Measurements from ENCODE around the gene KLF16.
"Not testable (repeated sequence)": the region's sequence is repeated elsewhere in the genome, so short reads cannot be mapped to it uniquely, and the experiment has no call there.

KLF16 gene

GRCh38 chr19:1883784-1884183 lies 20.4 kb upstream of the KLF16 start:
- DNase-seq = no peak

DNA sequence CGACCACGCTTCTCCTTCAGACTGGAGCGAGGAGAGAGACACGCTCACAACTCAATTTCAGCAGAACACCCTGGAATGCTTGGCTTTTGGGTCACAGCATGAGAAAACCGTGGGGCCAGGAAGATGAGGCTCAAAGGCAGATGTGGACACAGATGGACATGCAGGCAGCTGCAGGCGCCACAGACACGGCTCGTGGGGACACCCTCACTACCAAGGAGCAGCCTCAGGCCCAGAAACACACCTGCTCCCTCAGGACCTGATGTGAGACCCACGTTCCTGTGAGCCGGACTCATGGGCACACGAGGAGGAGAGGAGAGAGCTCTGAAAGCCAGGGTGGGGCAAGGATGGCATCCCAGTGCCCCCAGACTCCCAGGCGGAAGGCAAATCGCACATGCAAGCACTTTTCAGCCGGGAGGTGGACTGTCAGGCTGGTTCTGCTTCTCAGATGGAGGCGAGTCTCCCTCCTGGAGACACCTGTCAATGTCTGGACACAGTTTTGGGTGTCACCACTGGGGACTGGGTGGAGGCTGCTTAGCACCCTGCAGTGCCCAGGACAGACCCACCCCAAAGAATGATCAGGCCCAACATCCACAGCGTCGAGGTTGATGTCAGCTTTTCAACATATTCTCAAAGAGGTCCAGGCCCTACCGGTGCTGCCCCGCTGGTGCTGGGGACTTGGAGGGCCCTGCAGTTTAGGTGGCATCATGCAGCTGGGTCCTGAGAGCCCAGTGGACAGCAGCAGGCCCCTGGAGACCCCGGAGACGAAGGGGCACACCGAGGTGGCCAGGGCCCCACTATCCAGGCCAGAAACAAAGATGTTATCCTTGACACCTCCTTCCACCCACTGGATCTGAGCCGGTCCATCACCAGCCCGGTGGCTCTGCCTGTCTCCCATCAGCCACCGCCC lies 19.7 kb upstream of the KLF16 start:
- no peak for DNase-seq

DNA sequence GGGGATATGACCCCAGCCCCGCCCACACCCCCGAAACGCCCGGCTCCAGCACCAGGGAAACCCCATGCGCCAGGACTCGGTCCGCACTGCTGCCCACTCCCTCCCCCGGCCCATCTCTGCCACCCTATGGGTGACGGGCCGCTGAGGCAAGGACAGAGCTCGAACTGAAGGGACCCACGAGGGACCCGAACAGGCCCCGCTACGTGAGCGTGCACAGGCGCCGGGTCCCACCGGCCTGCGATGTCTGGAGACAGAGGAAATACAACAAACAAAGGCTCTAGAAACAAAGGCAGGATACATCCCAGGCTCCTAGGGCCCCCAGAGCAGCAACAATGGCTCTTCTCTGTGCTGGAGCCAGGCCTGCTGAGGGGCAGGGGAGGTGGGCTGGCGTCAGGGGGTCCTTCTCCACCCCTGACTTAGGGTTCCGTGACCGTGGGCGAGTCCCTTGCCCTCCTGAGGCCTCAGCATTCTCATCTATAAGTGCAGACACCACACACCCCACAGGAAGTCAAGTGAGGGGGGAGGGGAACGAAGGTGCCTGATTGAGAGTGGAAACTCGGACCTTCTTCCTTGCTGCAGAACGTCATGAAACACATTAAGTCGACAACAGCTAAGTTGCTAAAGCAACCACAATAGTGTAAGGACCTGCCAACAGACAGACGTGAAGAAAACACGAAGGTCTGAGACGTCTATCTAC lies 18.9 kb upstream of the KLF16 start:
- DNase-seq = no peak

DNA sequence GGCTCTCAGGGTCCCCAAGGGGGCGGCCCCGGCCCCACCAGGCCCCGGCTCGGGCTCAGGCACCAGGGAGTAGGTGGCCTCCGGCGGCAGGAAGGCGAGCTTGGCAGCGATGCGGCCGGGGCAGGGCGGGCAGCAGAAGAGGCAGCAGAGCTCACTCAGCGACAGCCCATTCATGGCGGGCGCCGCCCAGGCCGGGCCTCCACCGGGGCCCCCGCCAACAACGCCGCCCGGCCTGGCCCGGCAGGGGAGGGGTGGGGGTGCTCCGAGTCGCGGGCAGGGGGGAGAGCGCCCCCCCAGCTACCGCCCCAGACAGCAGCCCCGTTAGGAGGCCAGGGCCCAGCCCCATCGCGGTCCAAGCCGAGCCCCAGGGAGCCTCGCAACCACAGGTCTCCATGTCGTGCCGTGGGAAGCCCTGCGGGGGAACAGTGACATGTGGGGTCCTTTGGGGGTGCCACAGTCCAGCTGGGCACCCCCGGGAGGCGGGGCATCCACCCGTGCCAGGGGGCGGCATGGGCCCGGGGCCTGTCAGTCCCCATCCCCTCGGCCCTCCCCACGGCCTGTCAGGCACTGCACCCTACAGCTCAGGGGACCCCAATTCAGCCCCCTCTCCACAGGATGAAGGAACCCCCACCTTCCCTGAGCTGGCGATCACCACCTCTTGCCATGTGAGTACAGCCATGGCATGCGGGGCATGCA lies 18.2 kb upstream of the KLF16 start:
- DNase-seq = not testable (repeated sequence)

DNA sequence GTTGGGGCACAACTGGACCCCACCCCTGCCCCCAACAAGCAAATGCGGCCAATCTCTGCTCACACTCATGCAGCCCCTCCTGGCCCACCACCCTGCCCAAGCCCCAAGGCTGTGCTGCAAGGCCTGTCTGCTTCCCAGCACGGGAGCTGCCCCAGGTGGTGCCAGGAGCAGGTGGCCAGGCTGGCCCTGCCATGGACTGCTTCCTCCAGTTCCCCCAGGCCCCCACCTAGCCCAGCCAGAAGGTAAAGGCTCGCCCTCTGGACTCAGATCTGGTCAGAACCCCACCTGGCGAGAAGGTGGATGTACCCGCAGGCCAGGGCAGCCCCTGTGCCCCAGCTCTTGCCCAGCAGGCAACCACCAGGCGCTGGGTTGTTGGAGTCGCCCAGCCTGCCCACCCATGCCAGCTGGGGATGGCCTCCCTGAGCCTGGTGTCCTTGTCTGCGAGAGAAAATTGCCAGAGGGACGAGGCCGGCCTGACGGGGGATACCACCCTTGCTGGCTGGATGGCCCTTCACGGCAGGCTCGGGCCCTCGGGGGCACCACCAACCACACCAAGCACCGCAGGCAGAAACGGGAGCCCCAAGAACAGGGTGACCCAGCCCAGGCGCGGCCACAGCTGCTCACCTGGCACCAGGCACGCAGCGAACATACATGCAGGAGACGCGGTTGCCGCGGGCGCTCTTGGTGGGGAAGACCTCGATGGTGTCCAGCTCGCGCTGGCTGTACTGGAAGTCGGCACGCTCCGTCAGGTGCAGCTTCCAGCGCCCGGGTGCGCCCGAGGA lies 17.4 kb upstream of the KLF16 start:
- DNase-seq = no peak

DNA sequence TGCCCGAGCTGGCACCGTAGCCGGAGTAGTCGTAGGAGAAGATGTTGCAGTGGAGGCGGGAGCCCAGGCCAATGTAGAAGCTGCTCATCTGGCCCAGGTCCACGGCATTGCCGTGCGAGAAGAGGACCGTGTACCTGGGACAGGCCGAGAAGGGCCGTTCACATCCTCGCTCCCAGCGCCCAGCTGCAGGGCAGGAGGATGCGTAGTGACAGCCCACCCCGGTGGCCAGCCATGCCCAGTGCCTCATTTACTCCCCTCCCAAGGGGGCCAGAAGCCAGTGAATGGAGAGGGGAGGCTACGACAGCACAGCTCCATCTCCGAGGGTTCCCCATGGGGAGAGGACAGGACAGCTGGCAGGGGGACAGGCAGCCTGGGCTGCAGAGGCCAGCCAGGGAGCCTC lies 16.6 kb upstream of the KLF16 start:
- DNase-seq = not testable (repeated sequence)

DNA sequence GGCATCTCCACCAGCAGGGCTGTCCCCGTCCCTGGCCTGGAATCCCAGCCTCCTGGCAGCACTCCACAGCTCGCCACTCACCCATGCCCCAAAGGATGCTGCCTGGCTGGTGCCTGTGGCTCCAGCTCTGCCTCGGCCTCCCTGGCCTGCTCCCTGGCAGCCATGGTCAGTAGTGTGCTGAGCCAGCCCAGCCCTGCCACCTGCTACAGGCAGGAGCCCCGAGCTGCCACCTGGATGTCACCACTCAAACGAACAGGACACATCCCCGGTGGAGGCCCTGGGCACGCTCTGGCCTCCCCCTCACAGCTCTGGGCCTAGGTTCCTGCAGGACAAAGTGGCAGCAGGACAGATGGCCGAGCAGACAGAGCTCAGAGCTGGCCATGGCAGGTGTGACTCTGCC lies 15.2 kb upstream of the KLF16 start:
- DNase-seq = not testable (repeated sequence)

DNA sequence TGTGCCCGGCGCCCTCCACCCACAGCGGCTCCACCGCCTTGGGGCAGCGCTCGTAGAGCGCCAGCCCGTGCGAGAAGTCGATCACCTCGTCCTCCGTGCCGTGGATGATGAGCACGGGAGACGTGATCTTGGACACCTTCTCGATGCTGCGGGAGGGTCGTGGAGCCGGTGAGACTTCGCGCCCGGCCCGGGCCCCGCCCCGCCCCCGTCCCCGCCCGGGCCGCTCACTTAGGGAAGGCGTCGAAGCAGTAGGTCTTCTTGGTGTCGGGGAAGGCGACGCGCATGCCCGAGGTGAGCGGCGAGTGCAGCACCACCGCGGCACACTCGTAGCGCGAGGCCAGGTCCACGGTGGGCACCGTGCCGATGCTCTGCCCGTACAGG lies 13.9 kb upstream of the KLF16 start:
- DNase-seq = not testable (repeated sequence)

- DNase-seq = not testable (repeated sequence)
Measured at GRCh38 chr19:1876496-1877279, 13.3 kb upstream of the KLF16 start.

DNA sequence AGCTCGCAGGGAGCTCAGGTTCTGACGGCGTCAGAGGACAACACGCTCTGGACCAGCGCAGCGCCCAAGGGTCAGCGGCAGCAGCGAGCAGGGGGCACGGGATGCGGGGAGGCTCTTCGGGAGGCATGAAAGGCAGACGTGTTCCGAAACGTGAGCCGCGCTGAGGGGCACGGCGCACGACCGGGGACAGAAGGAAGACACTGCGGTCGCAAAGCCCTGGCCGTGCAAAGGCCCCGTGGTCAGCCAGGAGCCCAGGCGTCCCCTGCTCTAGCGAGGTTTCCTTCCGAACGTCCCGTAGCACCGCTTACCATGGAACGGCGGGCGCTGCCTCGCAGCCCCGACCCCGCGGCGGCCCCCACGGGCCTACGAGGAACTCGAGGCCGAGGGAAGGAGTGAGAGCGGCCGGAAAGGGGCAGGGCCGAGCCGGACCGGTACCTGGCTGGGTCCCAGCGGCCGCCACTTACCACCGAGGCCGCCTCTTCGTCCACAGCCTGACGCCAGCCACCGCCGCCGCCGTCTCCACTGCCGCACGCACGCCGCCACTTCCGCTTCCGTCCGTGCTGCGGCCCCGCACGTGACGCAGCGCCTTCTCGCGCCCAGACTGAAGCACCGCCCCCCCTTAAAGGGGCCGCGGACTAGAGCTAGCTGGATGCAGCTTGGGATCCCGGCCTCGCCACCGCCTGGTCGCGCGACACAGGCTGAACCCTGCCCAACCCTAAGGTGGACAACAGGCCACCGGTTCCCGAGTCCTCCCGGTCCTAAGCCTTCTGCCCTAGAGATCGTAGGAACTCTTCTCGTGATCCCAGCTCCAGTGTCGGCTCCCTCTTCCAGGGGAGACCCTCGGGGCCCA lies 12.5 kb upstream of the KLF16 start:
- peak; percentile 92 for DNase-seq

GRCh38 chr19:1875265-1875645 lies 11.9 kb upstream of the KLF16 start:
- DNase-seq = not testable (repeated sequence)

- peak; percentile 68 for DNase-seq
Measured at GRCh38 chr19:1874554-1875185, 11.3 kb upstream of the KLF16 start.

GRCh38 chr19:1873524-1874473 lies 10.4 kb upstream of the KLF16 start:
- no peak for DNase-seq

DNA sequence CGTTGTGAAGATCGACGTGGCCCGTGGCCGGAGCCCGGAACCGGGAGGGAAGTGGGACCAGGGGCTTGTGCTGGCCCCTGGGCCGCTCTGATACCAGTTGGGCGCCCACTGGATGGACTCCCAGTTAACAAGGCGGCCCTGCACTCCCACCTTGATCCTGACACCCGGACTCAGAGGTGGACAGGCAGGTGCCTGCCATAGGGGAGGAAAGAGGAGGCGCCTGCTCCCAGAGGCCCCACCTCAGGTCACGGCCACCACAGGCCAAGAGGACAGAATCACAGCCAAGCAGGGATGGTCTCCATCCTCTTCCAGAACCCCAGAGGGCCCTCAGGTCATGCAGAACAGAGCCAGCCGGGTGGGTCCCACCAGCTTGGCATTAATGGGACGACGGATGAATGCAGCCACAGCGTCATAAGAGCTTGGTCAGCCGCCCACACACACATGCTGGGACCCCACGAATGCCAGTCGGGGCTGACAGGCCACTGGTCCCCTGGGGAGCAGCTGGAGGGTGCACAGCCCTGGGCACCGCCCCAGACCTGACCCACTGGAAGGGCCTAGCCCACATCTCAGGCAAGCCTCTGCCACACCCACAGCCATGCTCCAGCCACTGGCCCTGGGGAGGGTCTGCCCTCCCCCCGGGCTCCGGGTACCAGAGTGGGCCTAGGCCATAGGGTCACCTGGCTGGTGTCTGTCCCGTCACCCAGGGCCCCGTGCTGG lies 9.6 kb upstream of the KLF16 start:
- DNase-seq = no peak

GRCh38 chr19:1871630-1872029 lies 8.3 kb upstream of the KLF16 start:
- no peak for DNase-seq

DNA sequence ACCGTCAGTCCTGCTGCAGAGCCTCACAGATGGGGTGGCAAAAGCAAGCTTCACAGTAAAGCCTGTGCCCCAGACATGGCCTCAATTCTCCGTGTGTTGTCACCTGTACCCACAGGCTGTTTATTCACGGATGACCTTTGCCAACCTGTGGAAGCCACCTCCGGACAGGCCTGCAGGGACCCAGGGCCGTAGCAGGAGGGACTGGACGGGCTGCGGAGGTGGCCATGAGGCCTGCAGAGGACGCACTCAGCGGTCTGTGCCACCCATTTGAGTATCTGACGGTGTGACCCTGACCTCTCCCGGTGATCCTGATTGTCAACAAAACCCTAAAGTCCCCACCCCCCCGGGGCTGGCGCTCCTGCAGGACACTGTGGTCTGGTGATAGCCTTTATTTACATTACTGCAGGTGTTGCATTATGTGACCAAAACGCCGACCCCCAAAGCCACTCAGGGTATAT lies 7.8 kb upstream of the KLF16 start:
- no peak for DNase-seq

DNA sequence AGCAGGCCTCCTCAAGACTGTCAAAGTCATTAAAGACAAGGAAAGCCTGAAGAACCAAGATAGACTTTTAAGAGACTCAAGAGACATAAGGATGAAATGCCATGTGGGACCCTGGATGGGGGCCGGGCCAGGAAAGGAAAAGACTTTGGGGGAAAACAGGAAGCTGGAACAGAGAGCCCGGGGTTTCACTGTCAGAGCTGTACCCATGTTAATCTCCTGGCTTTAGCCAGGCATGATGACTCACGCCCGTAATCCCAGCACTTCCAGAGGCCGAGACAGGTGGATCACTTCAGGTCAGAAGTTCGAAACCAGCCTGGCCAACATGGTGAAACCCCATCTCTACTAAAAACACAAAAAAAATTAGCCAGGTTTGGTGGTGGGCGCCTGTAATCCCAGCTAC lies 5.6 kb upstream of the KLF16 start:
- no peak for DNase-seq

GRCh38 chr19:1867349-1867724 lies 4.0 kb upstream of the KLF16 start:
- DNase-seq = no peak
